ENCODE results near the gene ZNF33B. TPM values are rescaled to one million over a fixed set of nuclear protein-coding genes. Genes with fewer than 3 reads are reported as not detected.
A peak's percentile ranks its signal among the peaks of the same experiment; 100 is the strongest.
"Not testable (repeated sequence)": the region's sequence is repeated elsewhere in the genome, so short reads cannot be mapped to it uniquely, and the experiment has no call there.

Gene ZNF33B
- total and polyA plus RNA-seq, 7 donors = 2.2 to 10.6 (median 5.1) TPM

DNA sequence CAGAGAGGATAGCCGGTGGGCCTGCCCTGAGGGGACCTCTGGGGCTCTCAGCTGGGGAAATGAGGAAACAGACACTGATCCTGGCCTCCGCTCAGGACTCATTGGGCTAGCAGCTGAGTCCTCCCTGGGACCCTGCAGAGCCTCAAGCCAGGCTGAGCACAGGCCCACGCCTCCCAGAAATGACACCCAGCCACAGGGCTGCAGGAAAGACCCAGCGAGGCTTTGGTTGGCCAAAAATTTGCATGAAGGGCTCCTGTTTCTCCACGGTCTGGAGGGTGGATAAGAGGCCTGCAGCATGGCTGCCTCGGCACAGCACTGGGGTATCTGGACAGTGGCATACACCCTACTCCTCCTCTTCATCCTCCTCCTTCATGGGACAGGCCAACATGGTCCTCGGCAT is 60.4 kb downstream of the ZNF33B start:
- 46 to 75% (median 59%) methylated on average over 6 to 7 of the region's 7 CpGs for WGBS, 3 donors
- DNase-seq (no peak), ATAC-seq (no peak)
- no peak overlapping the region for H3K27ac ChIP-seq
- no peaks in the 10 kb centered on the region for H3K36me3 ChIP-seq (ENCODE audit: insufficient read depth in 1 of 2, low read depth in 1 of 2)
- no peaks in the 10 kb centered on the region for H3K4me1 ChIP-seq
- no peak overlapping the region for H3K4me3 ChIP-seq
- H3K27me3 ChIP-seq (ENCODE audit: insufficient read depth in 3 of 3, low read length in 2 of 3) = no peaks in the 10 kb centered on the region
- no peak for TF ChIP-seq CTCF (IDR thresholded peaks at IDR 0.05)
- no peaks in the 10 kb centered on the region for H3K9me3 ChIP-seq
- intact Hi-C loops (cut with DNase I) = no loop called here

DNA sequence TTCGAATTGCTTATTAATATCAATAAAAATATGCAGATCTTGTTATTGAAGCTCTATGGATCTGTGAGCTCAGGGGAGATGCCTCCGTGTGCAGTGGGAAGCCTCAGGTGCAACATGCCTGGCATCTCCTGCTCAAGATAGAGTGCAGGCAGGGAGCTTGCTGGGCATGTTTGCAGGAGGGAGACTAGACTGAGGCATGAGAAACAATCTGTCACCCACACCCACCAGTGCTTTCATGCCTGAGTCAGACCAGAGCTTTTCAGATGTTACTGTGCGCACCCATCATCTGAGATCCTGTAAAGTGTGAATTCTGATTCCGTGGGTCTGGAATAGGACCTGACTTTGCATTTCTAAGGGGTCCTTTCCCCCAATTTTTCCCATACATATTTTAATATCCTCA is 62.0 kb downstream of the ZNF33B start:
- Histone ChIP-seq H3K9me3 (no peaks in the 10 kb centered on the region), H3K27ac (no peak overlapping the region), H3K4me1 (no peaks in the 10 kb centered on the region), H3K4me3 (no peak overlapping the region), H3K36me3 (ENCODE audit: insufficient read depth in 1 of 2, low read depth in 1 of 2) (no peaks in the 10 kb centered on the region), H3K27me3 (ENCODE audit: insufficient read depth in 3 of 3, low read length in 2 of 3) (no peaks in the 10 kb centered on the region)
- intact Hi-C loops (cut with DNase I) = no loop called here
- no peak for ATAC-seq
- no peak for TF ChIP-seq CTCF (IDR thresholded peaks at IDR 0.05)
- no peak for DNase-seq
- WGBS, 3 donors = 86 to 89% (median 86%) methylated on average over 4 of the region's 4 CpGs

GRCh38 chr10:42574336-42574735 is 64.0 kb downstream of the ZNF33B start:
- no peaks in the 10 kb centered on the region for H3K36me3 ChIP-seq (ENCODE audit: insufficient read depth in 1 of 2, low read depth in 1 of 2)
- no peaks in the 10 kb centered on the region for H3K27me3 ChIP-seq (ENCODE audit: insufficient read depth in 3 of 3, low read length in 2 of 3)
- DNase-seq (no peak), ATAC-seq (no peak)
- H3K9me3 ChIP-seq = no peaks in the 10 kb centered on the region
- intact Hi-C loops (cut with DNase I) = no loop called here
- WGBS, 3 donors = 80 to 85% (median 83%) methylated on average over 5 of the region's 5 CpGs
- no peaks in the 10 kb centered on the region for H3K4me1 ChIP-seq
- H3K27ac ChIP-seq = no peak overlapping the region
- no peak overlapping the region for H3K4me3 ChIP-seq
- TF ChIP-seq CTCF (IDR thresholded peaks at IDR 0.05) = no peak

DNA sequence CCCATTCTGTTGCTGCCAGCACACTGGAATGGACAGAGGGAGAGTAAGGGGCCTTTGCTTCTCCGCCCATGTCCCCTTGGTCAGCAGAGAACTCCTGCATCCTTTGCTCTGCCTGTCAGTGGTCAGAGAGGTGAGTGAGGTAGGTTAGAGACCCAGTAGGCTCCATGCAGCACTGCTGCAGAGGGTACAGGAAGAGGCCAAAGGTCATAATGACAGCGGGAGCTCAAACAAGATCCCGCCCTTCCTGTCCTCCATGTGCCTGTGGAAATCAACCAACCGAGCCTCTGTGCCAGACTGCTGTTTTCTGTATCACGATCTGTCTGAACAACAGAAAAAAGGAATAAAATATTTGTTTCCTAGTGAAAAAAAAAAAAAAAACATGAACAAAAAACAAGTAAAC is 81.4 kb downstream of the ZNF33B start:
- TF ChIP-seq CTCF (IDR thresholded peaks at IDR 0.05) = no peak
- H3K27me3 ChIP-seq (ENCODE audit: insufficient read depth in 3 of 3, low read length in 2 of 3) = peaks cover 0 to 4% (median 0%) of the 10 kb centered on the region in 3 donors
- no peak for ATAC-seq
- H3K9me3 ChIP-seq = no peaks in the 10 kb centered on the region
- H3K36me3 ChIP-seq (ENCODE audit: insufficient read depth in 1 of 2, low read depth in 1 of 2) = no peaks in the 10 kb centered on the region
- H3K4me1 ChIP-seq = peaks cover 1% of the 10 kb centered on the region
- H3K27ac ChIP-seq = no peak overlapping the region
- no peak for DNase-seq
- intact Hi-C loops (cut with DNase I) = no loop called here
- 56 to 67% (median 64%) methylated on average over 5 of the region's 5 CpGs for WGBS, 3 donors
- no peak overlapping the region for H3K4me3 ChIP-seq

- not testable (repeated sequence) for H3K9me3 ChIP-seq; H3K27me3 ChIP-seq (ENCODE audit: insufficient read depth in 3 of 3, low read length in 2 of 3); H3K36me3 ChIP-seq (ENCODE audit: insufficient read depth in 1 of 2, low read depth in 1 of 2); ATAC-seq; DNase-seq; H3K27ac ChIP-seq
- 81 to 89% (median 87%) methylated on average over 12 of the region's 12 CpGs for WGBS, 3 donors
- Histone ChIP-seq H3K4me3 (peak overlapping the region; percentile 92), H3K4me1 (peaks cover 11% of the 10 kb centered on the region)
- intact Hi-C loops (cut with DNase I) = loop anchor here (5.0 kb wide), 1 partner anchor 84 kb away; the partner anchor contains the start of gene ZNF33B (in 2 of the 2)
Measured at GRCh38 chr10:42553576-42553975, 84.8 kb downstream of the ZNF33B start.
